ENCODE data around the gene MATR3. TPM values are rescaled to one million over a fixed set of nuclear protein-coding genes. Genes with fewer than 3 reads are reported as not detected.

Gene MATR3
- total and polyA plus RNA-seq, 2 of the 4 experiments (the other 2 are of a cell fraction), result 81.4 to 367 TPM

DNA sequence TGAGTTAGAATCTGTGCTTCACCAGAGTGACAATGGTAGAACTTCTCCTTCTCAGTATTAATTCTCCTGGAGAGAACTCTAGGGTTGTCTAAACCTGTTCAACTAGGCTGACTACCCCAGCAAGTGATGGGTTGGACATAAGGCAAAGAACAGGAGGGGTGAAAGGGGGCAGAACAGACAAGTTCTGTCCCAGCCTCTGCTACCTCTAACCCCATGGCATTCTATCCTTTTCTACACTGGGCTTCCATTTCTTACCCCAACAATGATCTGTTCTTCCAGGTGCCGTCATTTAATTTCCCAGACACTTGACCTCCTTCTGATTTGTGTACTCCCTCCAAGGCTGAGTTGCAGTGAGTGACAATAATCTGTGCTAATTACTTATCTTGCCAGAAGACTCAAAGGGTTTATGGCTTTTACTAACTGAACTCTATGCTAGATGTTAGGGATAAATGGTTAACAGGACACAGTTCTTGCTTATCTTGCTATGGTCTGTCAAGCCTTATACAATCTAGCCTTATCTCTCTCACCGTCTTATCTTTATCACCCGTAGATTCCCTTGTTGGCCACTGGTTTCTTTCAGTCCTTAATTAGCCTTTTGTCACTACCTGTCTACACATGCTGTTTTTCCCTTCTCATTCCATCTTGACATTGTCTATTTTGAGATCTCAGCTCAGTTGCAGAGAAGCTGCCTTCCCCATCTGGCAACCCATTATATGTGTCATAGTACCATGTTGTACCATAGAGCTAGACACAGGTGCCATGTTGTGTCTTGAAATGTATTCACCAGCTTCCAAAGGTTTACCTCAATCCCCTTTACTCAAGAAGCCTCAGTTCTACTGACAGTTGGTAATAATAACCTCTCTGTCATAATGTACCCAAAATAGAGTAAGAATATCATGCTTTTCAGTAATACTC is 10.0 kb upstream of the MATR3 start (continued):
- TF ChIP-seq MAFK (IDR thresholded peaks at IDR 0.05; ENCODE audit: low read depth, low read length), result no peak

- Histone ChIP-seq H2BK15ac (ENCODE audit: low read depth, low read length) (no peak overlapping the region), H4K91ac (ENCODE audit: insufficient read depth, low read depth, low read length) (no peak overlapping the region), H3K27ac (ENCODE audit: insufficient read depth, low read length) (no peak overlapping the region), H2BK20ac (ENCODE audit: low read depth, low read length) (no peak overlapping the region), H2AFZ (replicated peaks; ENCODE audit: low read length, poor library complexity) (no peak overlapping the region), H4K5ac (ENCODE audit: low read depth, low read length) (no peak overlapping the region), H3K56ac (ENCODE audit: extremely low read depth, insufficient read depth, low read length) (no peak overlapping the region), H3K9ac (ENCODE audit: low read depth, low read length) (no peak overlapping the region), H3K23ac (ENCODE audit: low read depth, low read length) (no peak overlapping the region), H3K9me3 (ENCODE audit: control insufficient read depth, insufficient read depth, low read length) (no peaks in the 10 kb centered on the region), H3K27me3 (ENCODE audit: control insufficient read depth, insufficient read depth, low read length) (no peaks in the 10 kb centered on the region), H4K20me1 (ENCODE audit: insufficient read depth, low read length) (peaks cover 12% of the 10 kb centered on the region), H2AK5ac (ENCODE audit: low read depth, low read length) (no peak overlapping the region), H3K14ac (replicated peaks; ENCODE audit: low read depth, low read length) (no peak overlapping the region), H3K36me3 (ENCODE audit: control insufficient read depth, insufficient read depth, low read length) (peaks cover 21% of the 10 kb centered on the region), H3K9me1 (ENCODE audit: insufficient read depth, low read length) (0 out of 2 replicates have a peak, but pooled peaks cover 6% of the 10 kb centered on the region), H4K8ac (ENCODE audit: low read depth in 2 of 2, low read length in 2 of 2) (no peak overlapping the region), H3K4ac (ENCODE audit: low read depth, low read length) (no peak overlapping the region), H3K79me1 (ENCODE audit: low read depth in 1 of 2, low read length in 2 of 2) (peaks cover 15 to 38% of the 10 kb centered on the region in 2 experiments), H3K4me3 (ENCODE audit: insufficient read depth, low read depth, low read length) (no peak overlapping the region), H2BK120ac (ENCODE audit: low read depth, low read length) (no peak overlapping the region), H2BK5ac (ENCODE audit: low read depth, low read length, poor library complexity, severe bottlenecking) (no peak overlapping the region), H2AK9ac (replicated peaks; ENCODE audit: low read depth, low read length, poor library complexity) (no peak overlapping the region), H3K4me1 (ENCODE audit: control insufficient read depth, insufficient read depth, low read length) (peaks cover 5% of the 10 kb centered on the region), H3K18ac (ENCODE audit: low read depth, low read length) (no peak overlapping the region), H3K4me2 (ENCODE audit: low read depth, low read length) (no peak overlapping the region)
- no peak for TF ChIP-seq RFX5 (IDR thresholded peaks at IDR 0.05; ENCODE audit: low read depth, low read length)
- TF ChIP-seq ELK1 (IDR thresholded peaks at IDR 0.05; ENCODE audit: borderline replicate concordance, low read depth, low read length), result no peak
- TF ChIP-seq RAD21 (IDR thresholded peaks at IDR 0.05; ENCODE audit: low read length), result no peak
- no peak for TF ChIP-seq SMC3 (IDR thresholded peaks at IDR 0.05; ENCODE audit: low read depth, low read length)
- no peak for TF ChIP-seq USF2 (IDR thresholded peaks at IDR 0.05; ENCODE audit: low read depth, low read length)
- DNase-seq (no peak), ATAC-seq (ENCODE audit: low read depth) (no peak)
- 100% methylated on average over 1 of the region's 8 CpGs; no CpG with 5 or more reads in 1 of the 2 experiments for WGBS, 2 experiments (ENCODE audit: extremely low coverage in 2 of 2, insufficient read length in 1 of 2)
- no TSS peak for BruUV-seq (replicated peaks)
- in situ Hi-C loops (cut with MboI; ENCODE audit: low sequenced_read_pairs) (no loop called here), dilution Hi-C loops (cut with HindIII; ENCODE audit: low sequenced_read_pairs, unreplicated experiment) (no loop called here), intact Hi-C loops (cut with micrococcal nuclease) (no loop called here)
- CTCF ChIA-PET, result no interaction called here
- POLR2A ChIA-PET (ENCODE audit: unreplicated experiment), result no interaction called here
Observed at GRCh38 chr5:139284295-139284694, 9.2 kb upstream of the MATR3 start.

Measured in IMR-90 (cell line).